GM12872 (cell line): ENCODE data around the gene CDK2.

Experiments used
- CTCF ChIP-seq: IDR thresholded peaks from 3 replicates; pipeline ENCODE4 v1.5.1; 2011; ENCODE audit warnings: low read depth, mild to moderate bottlenecking, low read length, moderate library complexity; ENCODE audit not compliant: insufficient read depth

Gene CDK2

GRCh38 chr12:55974308-55974730 lies 7.7 kb downstream of the CDK2 start:
- TF ChIP-seq CTCF: no peak

GRCh38 chr12:55978393-55978792 lies 11.8 kb downstream of the CDK2 start:
- TF ChIP-seq CTCF: no peak

GRCh38 chr12:55979069-55979468 lies 12.4 kb downstream of the CDK2 start:
- TF ChIP-seq CTCF: no peak

GRCh38 chr12:55982319-55982936 lies 15.8 kb downstream of the CDK2 start:
- no peak for TF ChIP-seq CTCF

GRCh38 chr12:55983232-55983842 lies 16.7 kb downstream of the CDK2 start:
- no peak for TF ChIP-seq CTCF

GRCh38 chr12:55984861-55985260 lies 18.2 kb downstream of the CDK2 start:
- no peak for TF ChIP-seq CTCF

- no peak for TF ChIP-seq CTCF
Measured at GRCh38 chr12:55985341-55985740, 18.7 kb downstream of the CDK2 start.
